Glutamatergic neuron (in vitro differentiated cells): ENCODE results near the gene NUMBL. TPM values are rescaled to one million over a fixed set of nuclear protein-coding genes. Genes with fewer than 3 reads are reported as not detected.

Source experiments
- DNase-seq: peaks from one replicate; pipeline ENCODE4 v3.0.0; 2022
- H3K27ac Mint-ChIP-seq: one replicate; pipeline ENCODE4 v1.8.0; 2020; ENCODE audit warnings: mild to moderate bottlenecking, mixed read lengths, inconsistent platforms; ENCODE audit not compliant: unreplicated experiment
- H3K27me3 Mint-ChIP-seq: one replicate; pipeline ENCODE4 v1.8.0; 2020; ENCODE audit warnings: mild to moderate bottlenecking, moderate library complexity, mixed read lengths, inconsistent platforms; ENCODE audit not compliant: unreplicated experiment
- H3K36me3 Mint-ChIP-seq: one replicate; pipeline ENCODE4 v1.8.0; 2020; ENCODE audit warnings: mild to moderate bottlenecking, mixed read lengths, inconsistent platforms; ENCODE audit not compliant: unreplicated experiment
- H3K4me1 Mint-ChIP-seq: one replicate; pipeline ENCODE4 v1.8.0; 2020; ENCODE audit warnings: mild to moderate bottlenecking, low read depth, mixed read lengths, inconsistent platforms; ENCODE audit not compliant: unreplicated experiment
- H3K4me3 Mint-ChIP-seq: one replicate; pipeline ENCODE4 v1.8.0; 2020; ENCODE audit warnings: mild to moderate bottlenecking, mixed read lengths, inconsistent platforms; ENCODE audit not compliant: unreplicated experiment
- H3K9me3 Mint-ChIP-seq: one replicate; pipeline ENCODE4 v1.8.0; 2020; ENCODE audit warnings: mild to moderate bottlenecking, moderate library complexity, mixed read lengths, inconsistent platforms; ENCODE audit not compliant: unreplicated experiment
- CTCF ChIP-seq: fragments of 200-600 bp; sonication (generic); IDR thresholded peaks from one replicate; pipeline ENCODE4 v1.5.0; 2021; ENCODE audit not compliant: partially characterized antibody, unreplicated experiment
- total RNA-seq: library from RNA; stranded (reverse); fragmentation: NEBNext Ultra II Directional; extraction: Animal tissue kit (Norgen Biotek cat#: 25700); gene quantifications from one replicate; pipeline ENCODE4 v1.2.1, GENCODE V29; 2021; ENCODE audit not compliant: unreplicated experiment

NUMBL gene
- total RNA-seq, 1 donor from 2014 or later: 250 TPM

- H3K9me3 Mint-ChIP-seq: peaks cover 11% of the 10 kb centered on the region
- no peak for DNase-seq
- H3K27me3 Mint-ChIP-seq: no peaks in the 10 kb centered on the region
- no peak overlapping the region for H3K4me3 Mint-ChIP-seq
- no peak overlapping the region for H3K27ac Mint-ChIP-seq
- peaks cover 6% of the 10 kb centered on the region for H3K4me1 Mint-ChIP-seq
- no peaks in the 10 kb centered on the region for H3K36me3 Mint-ChIP-seq
- TF ChIP-seq CTCF: no peak
Measured at GRCh38 chr19:40724315-40724714, 33.9 kb upstream of the NUMBL start.

GRCh38 chr19:40723661-40724254 is 33.3 kb upstream of the NUMBL start:
- H3K4me3 Mint-ChIP-seq: no peak overlapping the region
- no peaks in the 10 kb centered on the region for H3K36me3 Mint-ChIP-seq
- DNase-seq: no peak
- peaks cover 11% of the 10 kb centered on the region for H3K9me3 Mint-ChIP-seq
- TF ChIP-seq CTCF: no peak
- no peak overlapping the region for H3K27ac Mint-ChIP-seq
- H3K4me1 Mint-ChIP-seq: peaks cover 6% of the 10 kb centered on the region
- no peaks in the 10 kb centered on the region for H3K27me3 Mint-ChIP-seq

- no peak for DNase-seq
- Mint-ChIP-seq H3K9me3 (peaks cover 15% of the 10 kb centered on the region), H3K27ac (no peak overlapping the region), H3K4me1 (peaks cover 9% of the 10 kb centered on the region), H3K4me3 (no peak overlapping the region), H3K36me3 (no peaks in the 10 kb centered on the region), H3K27me3 (no peaks in the 10 kb centered on the region)
- TF ChIP-seq CTCF: no peak
Measured at GRCh38 chr19:40721936-40722661, 31.6 kb upstream of the NUMBL start.

DNA sequence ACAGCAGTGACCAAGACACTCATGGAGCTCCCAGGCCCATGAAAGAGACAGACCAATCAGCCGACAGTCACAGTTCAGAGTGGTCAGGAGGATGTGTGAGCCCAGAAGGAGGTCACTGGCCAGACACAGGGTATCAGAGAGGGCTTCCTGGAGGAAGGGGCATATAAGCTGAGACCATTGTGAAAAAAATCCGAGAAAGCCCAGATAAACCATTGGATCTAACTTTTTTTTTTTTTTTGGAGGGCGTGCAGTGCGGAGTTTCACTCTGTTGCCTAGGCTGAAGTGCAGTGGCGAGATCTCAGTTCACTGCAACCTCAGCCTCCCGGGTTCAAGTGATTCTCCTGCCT is 30.7 kb upstream of the NUMBL start:
- H3K36me3 Mint-ChIP-seq: no peaks in the 10 kb centered on the region
- peak overlapping the region; percentile 82 for H3K4me3 Mint-ChIP-seq
- TF ChIP-seq CTCF: no peak
- DNase-seq: no peak
- H3K27me3 Mint-ChIP-seq: peaks cover 2% of the 10 kb centered on the region
- peaks cover 10% of the 10 kb centered on the region for H3K4me1 Mint-ChIP-seq
- H3K27ac Mint-ChIP-seq: no peak overlapping the region
- H3K9me3 Mint-ChIP-seq: peaks cover 18% of the 10 kb centered on the region

- H3K27me3 Mint-ChIP-seq: peaks cover 7% of the 10 kb centered on the region
- no peak for DNase-seq
- no peaks in the 10 kb centered on the region for H3K36me3 Mint-ChIP-seq
- H3K27ac Mint-ChIP-seq: no peak overlapping the region
- H3K9me3 Mint-ChIP-seq: peaks cover 22% of the 10 kb centered on the region
- peaks cover 21% of the 10 kb centered on the region for H3K4me1 Mint-ChIP-seq
- no peak for TF ChIP-seq CTCF
- peak overlapping the region; percentile 91 for H3K4me3 Mint-ChIP-seq
Measured at GRCh38 chr19:40719414-40719894, 29.0 kb upstream of the NUMBL start.
